Upper lobe of left lung (tissue), 6 donors: ENCODE measurements around the gene PKHD1. TPM values are rescaled to one million over a fixed set of nuclear protein-coding genes. Genes with fewer than 3 reads are reported as not detected.

Source experiments
- ATAC-seq, 2 donors: fragments of 200-7000 bp; cut with Tn5 transposase; one replicate each; pipeline ENCODE4 v1.9.1; 2022; ENCODE audit warnings: mild to moderate bottlenecking in 2 of 2, moderate library complexity in 2 of 2; ENCODE audit not compliant: low FRiP score in 2 of 2
- DNase-seq, 2 donors: peaks; one replicate each; pipeline ENCODE4 v3.0.0-alpha.2; 2019 to 2020
- H3K27ac ChIP-seq, 4 donors: fragments of 200-600 bp; sonication (generic); one replicate each; pipeline ENCODE4 v1.5.1; 2016 to 2019
- H3K27me3 ChIP-seq, 4 donors: fragments of 200-600 bp; sonication (generic); one replicate each; pipeline ENCODE4 v1.5.1; 2017 to 2019
- H3K36me3 ChIP-seq, 4 donors: fragments of 200-600 bp; sonication (generic); one replicate each; pipeline ENCODE4 v1.5.1; 2016 to 2019
- H3K4me1 ChIP-seq, 4 donors: fragments of 200-600 bp; sonication (generic); one replicate each; pipeline ENCODE4 v1.5.1; 2018 to 2019
- H3K4me3 ChIP-seq, 4 donors: fragments of 200-600 bp; sonication (generic); one replicate each; pipeline ENCODE4 v1.5.1; 2017 to 2019; ENCODE audit warnings: mild to moderate bottlenecking in 2 of 4, moderate library complexity in 1 of 4
- H3K9me3 ChIP-seq, 4 donors: fragments of 200-600 bp; sonication (generic); one replicate each; pipeline ENCODE4 v1.5.1; 2018 to 2019
- CTCF ChIP-seq, 6 experiments: fragments of 450-650 bp in 4 of 6; fragments of 200-600 bp in 2 of 6; sonication (generic) in 2 of 6; IDR thresholded peaks; one replicate each; pipeline ENCODE4 v1.5.1; 2016 to 2019; ENCODE audit warnings: antibody characterized with exemption in 6 of 6
- EP300 ChIP-seq, 4 donors: sonication (generic); formaldehyde crosslinking; IDR thresholded peaks; one replicate each; pipeline ENCODE4 v1.5.1; 2017; ENCODE audit warnings: antibody characterized with exemption in 4 of 4, control low read depth in 2 of 4
- POLR2A ChIP-seq, 4 donors: fragments of 450-650 bp; IDR thresholded peaks; one replicate each; pipeline ENCODE4 v1.5.1; 2016 to 2017; ENCODE audit warnings: antibody characterized with exemption in 4 of 4, mild to moderate bottlenecking in 2 of 4
- POLR2AphosphoS5 ChIP-seq, 2 donors: sonication (generic); formaldehyde crosslinking; IDR thresholded peaks; one replicate each; pipeline ENCODE4 v1.5.1; 2017; ENCODE audit warnings: antibody characterized with exemption in 2 of 2
- WGBS, 2 donors: methylation state at CpG; one replicate each; pipeline ENCODE4 v1.1.5; 2017 to 2018; 5-methylcytosine and 5-hydroxymethylcytosine counted together
- total RNA-seq, 6 donors: library from RNA; depleted of rRNA in 4 of 6; stranded (reverse); fragments of >200 nt in 4 of 6; gene quantifications; one replicate each; pipeline versions ENCODE4 v1.1.0 to v1.2.1, GENCODE V29; 2016 to 2021
- donor health status: DM: no; HTN: no; CAD: no; lungs with moderate emphysema.
- donor health status: DM: no; HTN: yes; CAD: no; lungs with severe emphysema.

The PKHD1 gene
- total RNA-seq, 6 donors from 2014 or later = 0.10 to 1.0 (median 0.34) TPM

DNA sequence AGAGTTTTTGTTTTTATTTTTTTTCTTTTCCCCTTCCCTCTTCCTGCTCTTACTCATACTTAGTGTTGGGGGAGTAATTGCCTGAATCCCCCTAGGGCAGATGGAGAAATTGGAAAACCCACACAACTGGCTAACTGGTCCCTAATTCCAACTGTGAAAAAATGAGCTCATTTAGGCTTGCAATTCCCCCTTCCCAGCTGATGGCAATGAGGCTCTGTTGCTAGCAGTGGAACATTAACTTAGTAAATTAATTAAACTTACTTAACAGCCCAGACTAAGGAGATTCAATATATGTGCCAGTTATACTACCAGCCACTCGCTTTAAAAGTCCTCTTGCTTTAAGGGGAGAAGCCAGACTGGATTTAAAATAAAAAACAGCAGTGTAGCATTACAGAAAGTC is 76.6 kb downstream of the PKHD1 start:
- Histone ChIP-seq H3K4me1 (no peaks in the 10 kb centered on the region), H3K27me3 (no peaks in the 10 kb centered on the region), H3K27ac (no peak overlapping the region), H3K36me3 (no peaks in the 10 kb centered on the region), H3K4me3 (no peak overlapping the region), H3K9me3 (no peaks in the 10 kb centered on the region)
- DNase-seq (no peak), ATAC-seq (no peak)
- 75 to 86% methylated on average over 1 of the region's 1 CpG for WGBS, 2 donors
- no peak for TF ChIP-seq CTCF (IDR thresholded peaks at IDR 0.05)
- no peak for TF ChIP-seq POLR2A (IDR thresholded peaks at IDR 0.05)
- TF ChIP-seq POLR2AphosphoS5 (IDR thresholded peaks at IDR 0.05) = no peak
- no peak for TF ChIP-seq EP300 (IDR thresholded peaks at IDR 0.05)

- Histone ChIP-seq H3K4me3 (no peak overlapping the region), H3K27me3 (no peaks in the 10 kb centered on the region), H3K36me3 (no peaks in the 10 kb centered on the region), H3K4me1 (no peaks in the 10 kb centered on the region), H3K9me3 (no peaks in the 10 kb centered on the region), H3K27ac (no peak overlapping the region)
- no peak for DNase-seq
- ATAC-seq = no peak
- TF ChIP-seq EP300 (IDR thresholded peaks at IDR 0.05) (no peak), POLR2A (IDR thresholded peaks at IDR 0.05) (no peak), CTCF (IDR thresholded peaks at IDR 0.05) (no peak), POLR2AphosphoS5 (IDR thresholded peaks at IDR 0.05) (no peak)
- WGBS, 2 donors = 79 to 83% methylated on average over 6 of the region's 6 CpGs
Measured at GRCh38 chr6:52010145-52010544, 77.3 kb downstream of the PKHD1 start.

DNA sequence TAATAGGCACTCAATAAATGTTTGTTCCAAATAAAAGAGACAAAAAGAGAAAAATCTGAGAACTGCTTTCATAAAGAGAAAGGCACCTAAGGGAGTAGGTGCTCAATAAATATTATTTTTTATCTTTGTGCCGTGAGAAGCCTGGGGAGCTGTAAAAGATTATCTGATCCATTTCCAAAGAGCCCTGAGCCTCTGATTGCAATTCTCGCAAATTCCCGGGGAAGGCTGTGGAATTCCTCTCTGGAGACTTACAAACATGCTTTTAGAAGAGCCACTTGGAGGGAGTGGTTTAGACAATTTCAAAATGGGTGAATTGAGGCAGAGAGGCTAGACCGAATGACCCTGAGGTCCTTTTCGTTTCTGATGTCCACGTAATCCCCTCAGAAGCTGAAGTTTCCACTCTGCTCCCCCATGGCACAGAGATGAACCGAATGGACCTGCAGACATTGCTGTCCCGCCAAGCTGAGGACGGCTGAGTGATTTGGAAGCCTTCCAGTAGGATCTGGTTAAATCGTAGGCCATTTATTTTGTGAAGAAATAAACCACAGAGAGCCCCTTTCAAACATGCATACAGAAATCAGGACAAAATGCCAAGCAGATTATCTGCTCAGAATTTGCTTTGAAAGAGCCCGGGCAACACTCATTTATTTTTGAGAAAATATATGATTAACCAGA is 77.8 kb downstream of the PKHD1 start:
- 59 to 73% methylated on average over 11 of the region's 11 CpGs for WGBS, 2 donors
- DNase-seq = no peak
- H3K27ac ChIP-seq = no peak overlapping the region

GRCh38 chr6:52000064-52000463 is 87.3 kb downstream of the PKHD1 start:
- TF ChIP-seq CTCF (IDR thresholded peaks at IDR 0.05) (no peak), EP300 (IDR thresholded peaks at IDR 0.05) (no peak), POLR2A (IDR thresholded peaks at IDR 0.05) (no peak), POLR2AphosphoS5 (IDR thresholded peaks at IDR 0.05) (no peak)
- DNase-seq (no peak), ATAC-seq (no peak)
- 80 to 83% methylated on average over 3 of the region's 3 CpGs for WGBS, 2 donors
- H3K4me3 ChIP-seq = no peak overlapping the region
- no peaks in the 10 kb centered on the region for H3K9me3 ChIP-seq
- no peaks in the 10 kb centered on the region for H3K36me3 ChIP-seq
- H3K4me1 ChIP-seq = no peaks in the 10 kb centered on the region
- H3K27ac ChIP-seq = no peak overlapping the region
- H3K27me3 ChIP-seq = no peaks in the 10 kb centered on the region

More for the DNA sequence above, 77.8 kb downstream of the PKHD1 start:
- Histone ChIP-seq H3K4me1 (no peaks in the 10 kb centered on the region), H3K9me3 (no peaks in the 10 kb centered on the region), H3K27me3 (no peaks in the 10 kb centered on the region), H3K36me3 (no peaks in the 10 kb centered on the region), H3K4me3 (no peak overlapping the region)
- no peak for TF ChIP-seq POLR2A (IDR thresholded peaks at IDR 0.05)
- TF ChIP-seq EP300 (IDR thresholded peaks at IDR 0.05) = no peak
- no peak for TF ChIP-seq CTCF (IDR thresholded peaks at IDR 0.05)
- TF ChIP-seq POLR2AphosphoS5 (IDR thresholded peaks at IDR 0.05) = no peak
- no peak for ATAC-seq
